Hematopoietic multipotent progenitor cell treated with erythropoietin and hydrocortisone succinate and interleukin-3 and kit ligand, for 17 days (in vitro differentiated cells): Measurements from ENCODE around the gene SLFN5.
"Not testable (repeated sequence)": the region's sequence is repeated elsewhere in the genome, so short reads cannot be mapped to it uniquely, and the experiment has no call there.

ENCODE experiments used
- DNase-seq: peaks from one replicate; pipeline ENCODE4 v3.0.0-alpha.2; 2015; ENCODE audit warnings: low spot score

Gene SLFN5

DNA sequence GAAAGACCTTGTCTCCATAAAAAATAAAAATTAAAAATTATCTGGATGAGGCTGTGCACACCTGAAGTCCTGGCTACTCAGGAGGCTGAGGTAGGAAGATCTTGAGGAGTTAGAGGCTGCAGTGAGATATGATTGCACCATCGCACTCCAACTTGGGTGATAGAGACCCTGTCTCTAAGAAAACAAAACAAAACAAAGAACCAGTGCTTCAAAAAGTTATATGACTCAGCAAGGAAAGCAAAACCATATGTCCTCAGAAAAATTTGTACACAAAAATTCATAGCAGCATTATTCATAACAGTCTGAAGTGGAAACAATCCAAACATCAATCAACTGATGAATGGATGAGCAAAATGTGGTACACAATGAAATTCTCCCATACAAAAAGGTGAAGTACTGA is 48.9 kb downstream of the SLFN5 start:
- DNase-seq: no peak

DNA sequence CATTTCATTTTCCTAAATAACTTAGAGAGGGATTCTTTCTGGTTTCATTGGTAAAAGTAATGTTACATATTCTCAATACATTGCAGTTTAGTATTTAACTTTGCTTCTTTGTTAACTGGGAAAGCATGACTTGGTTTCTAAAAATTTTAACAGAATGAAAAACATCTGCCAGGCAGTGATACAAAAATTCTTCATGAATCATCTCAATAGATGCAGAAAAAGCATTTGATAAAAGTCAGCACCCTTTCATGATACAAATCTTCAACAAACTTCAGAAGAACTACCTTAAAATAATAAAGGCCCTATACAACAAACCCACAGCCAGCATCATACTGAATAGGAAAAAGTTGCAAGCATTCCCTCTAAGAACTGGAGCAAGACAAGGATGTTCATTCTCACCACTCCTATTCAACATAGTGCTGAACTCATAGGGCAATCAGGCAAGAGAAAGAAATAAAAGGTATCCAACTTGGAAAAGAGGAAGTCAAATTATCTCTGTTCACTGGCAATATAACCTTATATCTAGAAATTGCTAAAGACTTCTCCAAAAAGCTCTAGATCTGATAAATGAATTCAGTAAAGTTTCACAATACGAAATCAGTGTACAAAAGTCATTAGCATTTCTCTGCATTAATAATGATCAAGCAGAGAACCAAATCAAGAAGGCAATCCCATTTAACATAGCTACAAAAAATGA is 50.4 kb downstream of the SLFN5 start:
- DNase-seq: no peak

DNA sequence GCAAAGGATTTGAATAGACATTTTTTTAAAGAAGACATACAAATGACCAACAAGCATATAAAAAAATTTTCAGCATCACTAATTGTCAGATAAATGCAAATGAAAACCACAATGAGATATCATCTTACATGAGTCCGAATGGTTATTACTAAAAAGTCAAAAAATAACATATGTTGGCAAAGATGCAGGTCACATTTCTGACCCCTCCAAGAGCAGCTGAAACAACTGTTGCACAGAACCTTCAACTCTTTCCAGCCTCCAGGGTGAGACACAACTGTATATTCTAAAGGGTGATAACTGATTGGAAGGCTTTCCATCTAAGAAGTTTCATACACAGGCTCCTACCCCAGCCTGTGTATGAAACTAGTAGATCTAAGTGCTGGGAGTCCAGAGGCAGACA is 51.9 kb downstream of the SLFN5 start:
- no peak for DNase-seq

DNA sequence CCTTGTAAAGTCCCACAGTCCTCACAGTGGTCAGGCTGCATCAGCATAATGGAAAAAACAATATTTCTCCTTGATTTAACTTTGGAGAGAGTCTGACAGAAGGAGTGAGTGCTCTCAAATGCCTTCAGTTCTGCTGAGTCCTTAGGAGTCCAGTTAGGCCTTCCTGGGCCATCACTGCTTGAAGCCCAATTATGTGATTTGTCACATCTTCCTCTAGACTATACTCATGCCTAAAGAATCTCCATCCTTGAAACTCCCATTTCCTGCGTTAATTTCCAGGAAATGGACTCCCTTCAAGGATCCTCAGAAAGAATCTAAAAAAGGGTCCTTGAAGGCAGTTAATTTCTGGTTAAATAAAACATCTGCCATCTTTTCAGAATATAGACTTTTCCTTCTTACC is 52.8 kb downstream of the SLFN5 start:
- DNase-seq: no peak

- no peak for DNase-seq
Measured at GRCh38 chr17:35297666-35298065, 54.8 kb downstream of the SLFN5 start.

GRCh38 chr17:35298639-35299038 is 55.8 kb downstream of the SLFN5 start:
- no peak for DNase-seq

DNA sequence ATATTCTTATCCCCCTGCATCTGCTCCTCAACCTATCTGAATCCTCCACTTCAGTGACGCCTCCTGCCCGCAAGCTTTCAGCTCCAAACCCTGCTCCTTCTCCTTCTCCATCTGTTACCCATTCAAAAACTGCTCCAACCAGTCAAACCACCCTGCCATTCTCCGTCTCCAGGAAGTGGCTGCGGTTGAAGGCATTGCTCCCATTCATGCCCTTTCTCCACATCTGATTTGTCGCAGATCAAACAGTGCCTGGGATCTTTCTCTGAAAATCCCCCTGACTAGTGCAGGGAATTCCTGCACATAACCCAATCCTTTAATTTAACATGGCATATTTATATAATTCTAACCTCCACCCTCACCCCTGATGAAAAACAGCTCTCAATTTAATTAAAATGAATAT is 56.3 kb downstream of the SLFN5 start:
- DNase-seq: no peak

DNA sequence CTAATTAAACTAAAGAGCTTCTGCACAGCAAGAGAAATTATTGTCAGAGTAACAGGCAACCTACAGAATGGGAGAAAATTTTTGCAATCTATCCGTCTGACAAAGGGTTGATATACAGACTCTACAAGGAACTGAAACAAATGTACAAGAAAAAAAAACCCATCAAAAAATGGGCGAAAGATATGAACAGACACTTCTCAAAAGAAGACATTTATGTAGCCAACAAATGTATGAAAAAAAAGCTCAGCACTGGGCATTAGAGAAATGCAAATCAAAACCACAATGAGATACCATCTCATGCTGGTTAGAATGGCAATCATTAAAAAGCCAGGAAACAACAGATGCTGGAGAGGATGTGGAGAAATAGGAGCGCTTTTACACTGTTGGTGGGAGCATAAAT is 66.5 kb downstream of the SLFN5 start:
- not testable (repeated sequence) for DNase-seq

GRCh38 chr17:35312346-35312745 is 69.5 kb downstream of the SLFN5 start:
- no peak for DNase-seq

DNA sequence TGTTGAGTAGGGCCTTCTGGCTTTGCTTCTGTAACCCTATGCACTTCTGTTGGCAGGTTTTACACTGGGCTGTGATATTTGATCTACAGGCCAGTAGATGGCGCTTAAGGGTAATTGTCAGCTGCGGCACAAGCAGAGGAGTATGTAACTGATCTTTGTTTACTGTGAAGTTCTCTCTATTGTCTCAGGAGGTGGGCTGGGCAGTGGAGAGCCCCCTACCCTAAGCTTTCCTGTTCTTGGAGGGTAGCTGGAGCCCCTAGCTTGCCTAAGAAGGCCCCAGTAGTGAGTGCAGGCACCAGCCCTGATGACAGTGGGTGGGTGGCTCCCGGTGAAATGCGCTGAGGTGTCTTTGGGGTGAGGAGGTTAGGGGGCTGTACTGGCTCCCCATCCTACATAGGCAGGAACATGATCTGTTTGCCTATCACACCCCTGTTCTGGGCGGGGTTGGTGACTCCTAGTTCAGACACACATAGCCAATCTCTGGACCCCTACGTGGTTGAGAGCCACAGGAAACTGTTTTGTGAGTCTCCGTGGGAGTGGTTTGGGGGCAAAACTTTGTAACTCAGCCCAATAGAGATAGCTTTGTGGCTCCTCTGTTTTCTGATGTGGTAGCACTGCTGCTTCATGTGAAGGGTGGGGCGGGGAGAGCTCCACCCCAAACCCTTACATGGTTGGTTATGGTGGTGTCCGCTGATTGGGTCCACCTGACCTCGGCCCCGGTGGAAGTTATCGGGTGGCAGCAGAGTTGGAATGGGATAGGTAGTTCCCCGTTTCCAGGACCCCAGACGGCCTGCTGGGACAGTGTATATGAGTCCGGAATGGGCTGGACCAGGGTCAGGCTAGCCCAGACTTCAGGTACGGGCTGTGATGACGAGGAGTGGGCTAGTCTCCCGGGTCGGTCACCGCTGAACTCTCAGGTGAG is 70.2 kb downstream of the SLFN5 start:
- DNase-seq: peak; percentile 64

- no peak for DNase-seq
Measured at GRCh38 chr17:35313875-35314409, 71.1 kb downstream of the SLFN5 start.

DNA sequence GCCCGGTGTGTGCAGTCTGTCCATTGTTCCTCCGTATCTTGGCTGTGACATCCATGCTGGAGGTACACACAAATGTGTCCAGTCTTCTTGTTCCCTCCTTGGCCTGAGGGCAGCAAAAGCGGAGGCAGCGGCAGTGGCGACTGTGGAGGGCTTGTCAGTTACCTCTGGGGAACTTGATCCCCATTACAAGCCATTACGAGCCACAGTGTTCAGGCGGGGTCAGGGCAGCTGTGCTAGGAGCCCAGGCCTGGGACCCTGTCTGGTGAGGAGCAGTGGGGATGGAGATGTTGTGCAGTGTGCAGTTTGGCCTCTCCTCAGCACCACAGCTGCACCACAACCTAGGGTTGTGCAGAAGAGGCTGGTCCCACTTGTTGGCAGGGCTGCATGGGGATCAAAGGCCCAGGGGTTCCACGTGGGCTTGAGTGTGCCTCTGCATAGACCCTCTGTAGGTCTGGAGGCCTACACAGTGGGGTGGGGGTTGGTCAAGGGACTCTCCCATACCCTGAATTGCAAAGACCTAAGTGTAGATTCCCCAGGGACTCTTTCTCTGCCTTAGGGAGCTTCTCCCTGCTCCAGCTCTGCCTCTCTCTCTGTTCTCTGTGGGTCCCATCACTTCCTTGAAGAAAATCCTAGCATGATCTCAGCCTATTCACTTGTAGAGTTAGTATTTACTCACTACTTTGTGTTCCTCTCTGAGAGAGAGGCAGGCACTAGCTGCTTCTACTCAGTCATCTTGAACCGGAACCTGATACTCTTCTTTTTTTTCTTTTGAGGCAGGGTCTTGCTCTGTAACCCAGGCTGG is 71.7 kb downstream of the SLFN5 start:
- DNase-seq: no peak

- peak; percentile 8 for DNase-seq
Measured at GRCh38 chr17:35315283-35315682, 72.4 kb downstream of the SLFN5 start.

- no peak for DNase-seq
Measured at GRCh38 chr17:35315971-35316370, 73.1 kb downstream of the SLFN5 start.

GRCh38 chr17:35322749-35323148 is 79.9 kb downstream of the SLFN5 start:
- DNase-seq: no peak
